Large intestine (tissue), 3 donors: ENCODE measurements around the gene MS4A7. TPM values are rescaled to one million over a fixed set of nuclear protein-coding genes. Genes with fewer than 3 reads are reported as not detected.

Experiments used
- DNase-seq, 2 donors: peaks; one replicate each; pipeline versions ENCODE4 v3.0.0 to v3.0.0-alpha.2; 2013
- H3K27ac ChIP-seq: one replicate; pipeline ENCODE4 v1.5.1; 2013; ENCODE audit warnings: low read length
- H3K27me3 ChIP-seq: 2 replicates; pipeline ENCODE4 v1.6.1; 2013; ENCODE audit warnings: low read length; ENCODE audit not compliant: control insufficient read depth, insufficient read depth
- H3K36me3 ChIP-seq: 2 replicates; pipeline ENCODE4 v1.6.1; 2013; ENCODE audit warnings: low read length; ENCODE audit not compliant: control insufficient read depth, insufficient read depth
- H3K4me1 ChIP-seq: one replicate; pipeline ENCODE4 v1.6.1; 2013; ENCODE audit warnings: low read length; ENCODE audit not compliant: control insufficient read depth, insufficient read depth
- H3K4me3 ChIP-seq: one replicate; pipeline ENCODE4 v1.5.1; 2013; ENCODE audit warnings: low read length
- H3K9me3 ChIP-seq: one replicate; pipeline ENCODE4 v1.6.1; 2013; ENCODE audit warnings: mild to moderate bottlenecking, low read depth, low read length, moderate library complexity; ENCODE audit not compliant: control insufficient read depth
- WGBS: methylation state at CpG from one replicate; pipeline ENCODE4 v1.1.5; 2013; ENCODE audit warnings: low lambda C conversion rate; ENCODE audit not compliant: insufficient coverage; 5-methylcytosine and 5-hydroxymethylcytosine counted together
- polyA plus RNA-seq: library from polyadenylated mRNA; unstranded; fragments of 120-200 nt; gene quantifications from one replicate; pipeline ENCODE4 v1.2.1, GENCODE V29; 2013

Gene MS4A7
- polyA plus RNA-seq, 1 donor, result 15.7 TPM

- H3K9me3 ChIP-seq, result no peaks in the 10 kb centered on the region
- 0% methylated on average over 1 of the region's 2 CpGs for WGBS
- no peaks in the 10 kb centered on the region for H3K4me1 ChIP-seq
- H3K27ac ChIP-seq, result no peak overlapping the region
- no peak for DNase-seq
- H3K27me3 ChIP-seq, result no peaks in the 10 kb centered on the region
- H3K36me3 ChIP-seq, result no peaks in the 10 kb centered on the region
- no peak overlapping the region for H3K4me3 ChIP-seq
Observed at GRCh38 chr11:60370252-60370810, 8.0 kb upstream of the MS4A7 start.

- no CpG with 5 or more reads among the region's 5 CpGs for WGBS
- Histone ChIP-seq H3K27me3 (no peaks in the 10 kb centered on the region), H3K27ac (no peak overlapping the region), H3K4me3 (no peak overlapping the region), H3K4me1 (no peaks in the 10 kb centered on the region), H3K9me3 (no peaks in the 10 kb centered on the region), H3K36me3 (no peaks in the 10 kb centered on the region)
- peak in 1 of 2 donors; percentile 15 for DNase-seq
Observed at GRCh38 chr11:60370811-60371298, 7.5 kb upstream of the MS4A7 start.

- 100% methylated on average over 3 of the region's 3 CpGs for WGBS
- Histone ChIP-seq H3K27me3 (no peaks in the 10 kb centered on the region), H3K4me3 (no peak overlapping the region), H3K27ac (no peak overlapping the region), H3K4me1 (no peaks in the 10 kb centered on the region), H3K9me3 (no peaks in the 10 kb centered on the region), H3K36me3 (no peaks in the 10 kb centered on the region)
- no peak for DNase-seq
Observed at GRCh38 chr11:60371386-60371785, 6.9 kb upstream of the MS4A7 start.

GRCh38 chr11:60371854-60372253 lies 6.5 kb upstream of the MS4A7 start:
- DNase-seq, result no peak
- no peaks in the 10 kb centered on the region for H3K36me3 ChIP-seq
- no peak overlapping the region for H3K4me3 ChIP-seq
- WGBS, result 100% methylated on average over 1 of the region's 1 CpG
- no peak overlapping the region for H3K27ac ChIP-seq
- no peaks in the 10 kb centered on the region for H3K4me1 ChIP-seq
- H3K27me3 ChIP-seq, result no peaks in the 10 kb centered on the region
- H3K9me3 ChIP-seq, result no peaks in the 10 kb centered on the region

- Histone ChIP-seq H3K36me3 (no peaks in the 10 kb centered on the region), H3K4me1 (no peaks in the 10 kb centered on the region), H3K4me3 (no peak overlapping the region), H3K9me3 (no peaks in the 10 kb centered on the region), H3K27me3 (peaks cover 3% of the 10 kb centered on the region), H3K27ac (no peak overlapping the region)
- WGBS, result 88% methylated on average over 3 of the region's 3 CpGs
- no peak for DNase-seq
Observed at GRCh38 chr11:60372767-60373166, 5.6 kb upstream of the MS4A7 start.

- H3K4me1 ChIP-seq, result no peaks in the 10 kb centered on the region
- WGBS, result no CpG with 5 or more reads among the region's 3 CpGs
- H3K27ac ChIP-seq, result no peak overlapping the region
- no peak for DNase-seq
- no peaks in the 10 kb centered on the region for H3K36me3 ChIP-seq
- H3K9me3 ChIP-seq, result no peaks in the 10 kb centered on the region
- H3K4me3 ChIP-seq, result no peak overlapping the region
- peaks cover 6% of the 10 kb centered on the region for H3K27me3 ChIP-seq
Observed at GRCh38 chr11:60375316-60375715, 3.0 kb upstream of the MS4A7 start.

GRCh38 chr11:60376601-60377000 lies 1.7 kb upstream of the MS4A7 start:
- WGBS, result no CpG with 5 or more reads among the region's 3 CpGs
- Histone ChIP-seq H3K27me3 (peaks cover 6% of the 10 kb centered on the region), H3K36me3 (no peaks in the 10 kb centered on the region), H3K9me3 (no peaks in the 10 kb centered on the region), H3K4me3 (no peak overlapping the region), H3K27ac (no peak overlapping the region), H3K4me1 (no peaks in the 10 kb centered on the region)
- DNase-seq, result no peak

- Histone ChIP-seq H3K27me3 (peaks cover 6% of the 10 kb centered on the region), H3K27ac (peak overlapping the region; percentile 29), H3K9me3 (no peaks in the 10 kb centered on the region), H3K36me3 (no peaks in the 10 kb centered on the region), H3K4me3 (no peak overlapping the region), H3K4me1 (no peaks in the 10 kb centered on the region)
- DNase-seq, result peak in 1 of 2 donors; percentile 11
- no CpG with 5 or more reads among the region's 2 CpGs for WGBS
Observed at GRCh38 chr11:60377401-60378136, 763 bp upstream of the MS4A7 start.

GRCh38 chr11:60389279-60389910 lies 11.1 kb downstream of the MS4A7 start:
- H3K9me3 ChIP-seq, result no peaks in the 10 kb centered on the region
- no CpG with 5 or more reads among the region's 5 CpGs for WGBS

GRCh38 chr11:60390419-60390818 lies 12.1 kb downstream of the MS4A7 start:
- Histone ChIP-seq H3K36me3 (no peaks in the 10 kb centered on the region), H3K4me3 (no peak overlapping the region), H3K9me3 (no peaks in the 10 kb centered on the region), H3K27ac (no peak overlapping the region), H3K27me3 (no peaks in the 10 kb centered on the region), H3K4me1 (no peaks in the 10 kb centered on the region)
- no peak for DNase-seq

More at GRCh38 chr11:60389279-60389910, 11.1 kb downstream of the MS4A7 start:
- Histone ChIP-seq H3K27ac (no peak overlapping the region), H3K36me3 (no peaks in the 10 kb centered on the region), H3K4me3 (no peak overlapping the region), H3K4me1 (no peaks in the 10 kb centered on the region), H3K27me3 (no peaks in the 10 kb centered on the region)
- no peak for DNase-seq
